B cell (primary cell): ENCODE measurements around the gene PARD6A. TPM values are rescaled to one million over a fixed set of nuclear protein-coding genes. Genes with fewer than 3 reads are reported as not detected.
A peak's percentile ranks its signal among the peaks of the same experiment; 100 is the strongest.

Experiments used
- ATAC-seq: fragments of 200-7000 bp; cut with Tn5 transposase; one replicate; pipeline ENCODE4 v1.10.0; 2021; ENCODE audit warnings: low read depth, mild to moderate bottlenecking, moderate number of reproducible peaks, moderate library complexity
- CTCF ChIA-PET: fragments of 350-600 bp; sonication (Branson Sonifier 250); formaldehyde crosslinking; loops from one replicate; lab custom pipeline; 2021; ENCODE audit warnings: antibody characterized with exemption, inconsistent platforms; lab: Charles Lee
- POLR2A ChIA-PET: fragments of 350-600 bp; sonication (Branson Sonifier 250); formaldehyde crosslinking; loops from one replicate; lab custom pipeline; 2021; ENCODE audit warnings: antibody characterized with exemption; lab: Charles Lee
- DNase-seq: peaks from one replicate; pipeline ENCODE4 v3.0.0; 2013
- H2AFZ ChIP-seq: 2 replicates; pipeline ENCODE4 v1.6.1; 2012; ENCODE audit warnings: mild to moderate bottlenecking, low read depth, low read length; ENCODE audit not compliant: insufficient read depth, poor library complexity, severe bottlenecking
- H3K27ac ChIP-seq, 2 donors: 1 replicate in 1 of 2; 2 replicates in 1 of 2; pipeline ENCODE4 v1.5.1; 2012 to 2013; ENCODE audit warnings: low read length in 2 of 2, mild to moderate bottlenecking in 2 of 2, moderate library complexity in 1 of 2
- H3K27me3 ChIP-seq, 4 experiments: fragments of 200-600 bp in 1 of 4; sonication (generic) in 1 of 4; replicated peaks in 1 of 4; 1 replicate in 2 of 4; 2 replicates in 2 of 4; pipeline versions ENCODE4 v1.6.1 to v1.7.0; 2013 to 2016; ENCODE audit warnings: low read length in 3 of 4, mild to moderate bottlenecking in 2 of 4, mixed read lengths in 1 of 4, moderate library complexity in 1 of 4; ENCODE audit not compliant: insufficient read depth in 4 of 4, control insufficient read depth in 3 of 4; ENCODE audit errors: control extremely low read depth in 1 of 4
- H3K36me3 ChIP-seq, 2 experiments: replicated peaks in 1 of 2; 1 replicate in 1 of 2; 2 replicates in 1 of 2; pipeline versions ENCODE4 v1.6.1 to v1.7.1; 2013; ENCODE audit warnings: low read length in 1 of 2; ENCODE audit not compliant: insufficient read depth in 2 of 2, control insufficient read depth in 1 of 2; ENCODE audit errors: control extremely low read depth in 1 of 2, extremely low read depth in 1 of 2
- H3K4me1 ChIP-seq, 2 donors: fragments of 200-600 bp in 1 of 2; sonication (generic) in 1 of 2; 1 replicate in 1 of 2; 2 replicates in 1 of 2; pipeline versions ENCODE4 v1.5.1 to v1.6.1; 2013 to 2017; ENCODE audit warnings: low read length in 2 of 2; ENCODE audit not compliant: control insufficient read depth in 2 of 2, insufficient read depth in 2 of 2
- H3K4me2 ChIP-seq: replicated peaks from 2 replicates; pipeline ENCODE3; 2012; ENCODE audit warnings: mild to moderate bottlenecking, low read depth, low read length; ENCODE audit not compliant: poor library complexity, severe bottlenecking
- H3K4me3 ChIP-seq, 5 experiments: fragments of 200-600 bp in 1 of 5; sonication (generic) in 1 of 5; 1 replicate in 3 of 5; 2 replicates in 2 of 5; pipeline versions ENCODE4 v1.5.1 to v1.7.0; 2011 to 2016; ENCODE audit warnings: low read length in 4 of 5, mild to moderate bottlenecking in 4 of 5, low read depth in 2 of 5, control low read depth in 1 of 5, moderate library complexity in 1 of 5; ENCODE audit not compliant: insufficient read depth in 1 of 5; ENCODE audit errors: control extremely low read depth in 1 of 5, extremely low read depth in 1 of 5
- H3K79me2 ChIP-seq: fragments of 200-600 bp; sonication (generic); one replicate; pipeline ENCODE4 v1.6.0; 2016; ENCODE audit warnings: low read length; ENCODE audit not compliant: control insufficient read depth, insufficient read depth
- H3K9ac ChIP-seq: fragments of 200-600 bp; sonication (generic); 2 replicates; pipeline ENCODE4 v1.6.1; 2017; ENCODE audit warnings: mild to moderate bottlenecking, low read length, moderate library complexity
- H3K9me3 ChIP-seq, 3 donors: one replicate each; pipeline versions ENCODE4 v1.6.1 to v1.7.1; 2013; ENCODE audit warnings: low read length in 2 of 3; ENCODE audit not compliant: control insufficient read depth in 2 of 3, insufficient read depth in 1 of 3; ENCODE audit errors: control extremely low read depth in 1 of 3
- H4K20me1 ChIP-seq: 2 replicates; pipeline ENCODE4 v1.6.0; 2012; ENCODE audit warnings: mild to moderate bottlenecking, low read length; ENCODE audit not compliant: insufficient read depth, control insufficient read depth, poor library complexity, severe bottlenecking
- H3K27ac Mint-ChIP-seq: one replicate; pipeline ENCODE4 v1.8.0; 2021; ENCODE audit warnings: mixed read lengths
- H3K27me3 Mint-ChIP-seq: one replicate; pipeline ENCODE4 v1.8.0; 2021; ENCODE audit warnings: mixed read lengths
- H3K4me1 Mint-ChIP-seq: one replicate; pipeline ENCODE4 v1.8.0; 2021; ENCODE audit warnings: mixed read lengths
- H3K4me3 Mint-ChIP-seq: one replicate; pipeline ENCODE4 v1.8.0; 2021; ENCODE audit warnings: mixed read lengths
- H3K9me3 Mint-ChIP-seq: one replicate; pipeline ENCODE4 v1.8.0; 2022; ENCODE audit warnings: mixed read lengths; ENCODE audit not compliant: insufficient read depth
- EZH2 ChIP-seq: IDR thresholded peaks from 2 replicates; pipeline ENCODE4 v1.6.1; 2012; ENCODE audit warnings: borderline replicate concordance, low read depth, mild to moderate bottlenecking, moderate library complexity, low read length; ENCODE audit not compliant: insufficient read depth, poor library complexity, severe bottlenecking
- WGBS: methylation state at CpG from one replicate; pipeline ENCODE4 v1.1.5; 2013; ENCODE audit warnings: missing lambda C conversion rate; ENCODE audit not compliant: insufficient coverage; 5-methylcytosine and 5-hydroxymethylcytosine counted together
- intact Hi-C: fragments of 100-400 bp; cut with micrococcal nuclease; formaldehyde crosslinking; loops from one replicate; pipeline ENCODE4 v1.10.0; 2022
- polyA plus RNA-seq: library from polyadenylated mRNA; depleted of rRNA; stranded (reverse); fragments of >200 nt; gene quantifications from 2 replicates; pipeline ENCODE4 v1.2.3, GENCODE V29; 2012
- total RNA-seq, 2 donors: library from RNA; stranded (reverse); fragments of 120-200 nt in 1 of 2; gene quantifications; 1 replicate in 1 of 2; 2 replicates in 1 of 2; pipeline versions ENCODE4 v1.2.3 to v1.2.4, GENCODE V29; 2013 to 2022
- TF ChIP-seq, protein P1 (sequence below): fragments of 200-600 bp; IDR thresholded peaks from one replicate; pipeline ENCODE4 v1.8.0; 2022; ENCODE audit warnings: antibody characterized with exemption, mild to moderate bottlenecking

Gene PARD6A
- total and polyA plus RNA-seq, 2 donors (not counting 1 experiment from before 2014, with no cell fraction given) = 14.8 to 15.9 TPM

DNA sequence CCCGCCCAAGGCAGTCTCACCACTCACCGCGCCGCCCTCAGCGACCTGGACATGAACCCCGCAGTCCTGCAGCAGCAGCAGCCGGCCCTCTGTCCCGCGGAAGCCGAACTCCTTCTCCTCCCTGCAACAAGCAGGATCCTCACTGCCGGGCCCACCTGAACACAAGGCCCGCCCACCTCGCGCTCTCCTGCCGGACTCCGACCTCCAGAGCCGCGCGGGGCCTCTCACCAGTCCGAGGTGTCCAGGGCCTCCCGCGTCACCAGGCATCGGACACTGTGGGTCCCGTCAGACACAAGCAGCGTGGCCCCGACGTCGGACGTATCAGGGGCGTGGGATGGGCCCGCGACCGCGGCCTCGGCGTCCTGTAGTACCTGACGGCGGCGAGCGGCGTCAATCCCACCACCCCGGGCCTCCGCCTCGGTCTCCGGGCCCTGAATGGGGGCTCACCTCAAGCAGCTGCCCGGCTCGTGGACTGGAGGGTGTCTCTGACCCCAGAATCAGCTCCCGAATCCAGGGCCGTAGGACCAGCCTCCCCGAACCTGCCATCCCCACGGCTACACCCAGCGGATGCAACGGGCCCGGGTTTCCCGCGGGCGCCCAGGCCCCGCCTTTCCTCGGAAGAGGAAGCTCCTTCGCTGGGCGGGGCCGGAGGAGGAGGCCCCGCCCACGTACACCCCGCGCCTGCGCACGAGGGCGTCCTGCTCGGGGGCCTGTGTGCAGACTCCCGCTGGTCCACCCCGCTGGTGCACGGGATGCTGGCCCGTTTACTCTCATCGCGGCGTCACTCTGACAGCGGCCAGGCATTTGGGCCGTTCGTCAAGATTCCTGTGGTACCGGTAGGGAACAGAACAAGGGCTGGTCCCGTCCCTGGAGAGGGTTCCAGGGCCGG, 841 bp upstream of the PARD6A start, which contains the start of gene ACD:
Gene ACD, minus strand, starts transcription at position 586 of the 889 bp plus-strand sequence. Its CDS starts 40 bp downstream, at position 546.
- peak; percentile 96 for DNase-seq
- Histone ChIP-seq H3K9me3 (no peaks in the 10 kb centered on the region), H3K4me2 (peak within 1 kb of the TSS; percentile 99), H3K27me3 (no peaks in the 10 kb centered on the region), H3K4me3 (peak within 1 kb of the TSS; percentile 80 to 99 (median 95)), H3K79me2 (peaks cover 8% of the 10 kb centered on the region), H3K27ac (peak within 1 kb of the TSS; percentile 88 to 93), H4K20me1 (peaks cover 13% of the 10 kb centered on the region), H3K9ac (peak within 1 kb of the TSS; percentile 91), H3K36me3 (peaks cover 0 to 33% of the 10 kb centered on the region in 2 experiments), H2AFZ (peak within 1 kb of the TSS; percentile 95), H3K4me1 (peaks cover 14 to 23% of the 10 kb centered on the region in 2 donors)
- under 1% methylated on average over 83 of the region's 83 CpGs for WGBS
- H3K27ac Mint-ChIP-seq = peak within 1 kb of the TSS; percentile 97
- intact Hi-C loops = loop anchor here (1.0 to 10.0 kb wide), 8 partner anchors 8 to 1475 kb away; partner anchors contain the start of genes ATP6V0D1, CARMIL2, CHTF8 and FHOD1
- peaks cover 33% of the 10 kb centered on the region for H3K4me1 Mint-ChIP-seq
- TF ChIP-seq EZH2 = no peak
- TF ChIP-seq, protein P1, sequence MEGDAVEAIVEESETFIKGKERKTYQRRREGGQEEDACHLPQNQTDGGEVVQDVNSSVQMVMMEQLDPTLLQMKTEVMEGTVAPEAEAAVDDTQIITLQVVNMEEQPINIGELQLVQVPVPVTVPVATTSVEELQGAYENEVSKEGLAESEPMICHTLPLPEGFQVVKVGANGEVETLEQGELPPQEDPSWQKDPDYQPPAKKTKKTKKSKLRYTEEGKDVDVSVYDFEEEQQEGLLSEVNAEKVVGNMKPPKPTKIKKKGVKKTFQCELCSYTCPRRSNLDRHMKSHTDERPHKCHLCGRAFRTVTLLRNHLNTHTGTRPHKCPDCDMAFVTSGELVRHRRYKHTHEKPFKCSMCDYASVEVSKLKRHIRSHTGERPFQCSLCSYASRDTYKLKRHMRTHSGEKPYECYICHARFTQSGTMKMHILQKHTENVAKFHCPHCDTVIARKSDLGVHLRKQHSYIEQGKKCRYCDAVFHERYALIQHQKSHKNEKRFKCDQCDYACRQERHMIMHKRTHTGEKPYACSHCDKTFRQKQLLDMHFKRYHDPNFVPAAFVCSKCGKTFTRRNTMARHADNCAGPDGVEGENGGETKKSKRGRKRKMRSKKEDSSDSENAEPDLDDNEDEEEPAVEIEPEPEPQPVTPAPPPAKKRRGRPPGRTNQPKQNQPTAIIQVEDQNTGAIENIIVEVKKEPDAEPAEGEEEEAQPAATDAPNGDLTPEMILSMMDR = no peak
- peak within 1 kb of the TSS; percentile 97 for H3K4me3 Mint-ChIP-seq
- no peaks in the 10 kb centered on the region for H3K27me3 Mint-ChIP-seq
- POLR2A ChIA-PET = interaction anchor here (0.6 to 2.3 kb wide), 9 partner anchors 13 to 275 kb away, joined by 3 to 14 read pairs (median 7); partner anchors contain the start of genes CARMIL2, CTCF and RIPOR1
- CTCF ChIA-PET = interaction anchor here (0.6 to 2.3 kb wide), 18 partner anchors 8 to 198 kb away, joined by 3 to 23 read pairs (median 4); partner anchors contain the start of genes ATP6V0D1, CARMIL2 and CTCF
- H3K9me3 Mint-ChIP-seq = no peaks in the 10 kb centered on the region
- ATAC-seq = peak; percentile 67
